Measurements from ENCODE around the gene MAJIN. TPM values are rescaled to one million over a fixed set of nuclear protein-coding genes. Genes with fewer than 3 reads are reported as not detected.

Gene MAJIN
- total RNA-seq, 1 experiment from 2014 or later, result not detected

DNA sequence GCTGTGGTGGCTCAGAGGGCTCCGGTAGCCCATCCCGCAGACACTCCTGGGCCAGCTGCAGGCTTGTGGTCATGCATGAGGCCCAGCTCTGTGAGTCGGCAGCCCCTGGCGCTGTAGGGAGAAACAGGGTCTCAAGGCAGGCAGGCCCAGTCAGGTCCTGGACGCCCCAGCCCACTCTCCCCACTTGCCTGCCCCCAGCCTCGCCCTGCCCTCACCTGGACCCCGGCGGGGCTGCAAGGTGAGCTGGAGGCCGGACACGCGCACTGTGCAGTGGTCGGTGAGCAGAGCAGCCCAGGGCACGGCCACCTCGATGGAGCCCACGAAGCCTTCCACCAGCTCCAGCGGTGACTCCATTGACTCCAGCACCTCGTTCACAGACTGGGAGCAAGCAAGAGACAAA lies 57.8 kb downstream of the MAJIN start:
- DNase-seq (ENCODE audit: low read depth), result no peak

DNA sequence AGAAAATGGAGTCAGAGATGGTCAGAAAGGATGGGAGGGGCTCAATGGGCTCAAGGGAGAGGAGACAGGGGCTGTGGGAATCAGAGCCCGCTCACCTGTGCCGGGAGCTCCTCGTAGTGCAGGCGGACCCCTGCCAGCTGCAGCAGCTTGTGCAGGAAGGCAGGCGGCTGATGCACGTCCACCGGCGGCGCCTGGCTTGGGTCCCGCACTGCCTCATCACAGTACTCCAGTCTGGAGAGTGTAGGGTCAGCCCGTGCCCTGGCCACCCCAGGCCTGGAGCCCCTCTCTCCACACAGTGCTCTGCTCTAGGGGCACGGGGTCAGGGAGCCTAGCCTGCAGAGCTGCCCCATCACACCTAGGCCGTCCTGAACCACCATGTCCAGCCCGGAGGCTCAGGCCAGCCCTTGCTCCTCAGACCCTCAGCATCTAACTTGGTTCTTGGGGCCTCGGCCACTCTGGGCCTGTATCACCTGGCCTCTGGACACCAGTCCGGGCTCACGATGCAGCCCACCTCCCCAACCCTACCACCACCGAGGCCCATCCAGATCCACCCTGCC lies 58.7 kb downstream of the MAJIN start:
- DNase-seq (ENCODE audit: low read depth), result no peak

- DNase-seq (ENCODE audit: low read depth), result no peak
Observed at GRCh38 chr11:64911689-64912088, 60.2 kb downstream of the MAJIN start.

GRCh38 chr11:64911142-64911541 lies 60.8 kb downstream of the MAJIN start:
- no peak for DNase-seq (ENCODE audit: low read depth)

DNA sequence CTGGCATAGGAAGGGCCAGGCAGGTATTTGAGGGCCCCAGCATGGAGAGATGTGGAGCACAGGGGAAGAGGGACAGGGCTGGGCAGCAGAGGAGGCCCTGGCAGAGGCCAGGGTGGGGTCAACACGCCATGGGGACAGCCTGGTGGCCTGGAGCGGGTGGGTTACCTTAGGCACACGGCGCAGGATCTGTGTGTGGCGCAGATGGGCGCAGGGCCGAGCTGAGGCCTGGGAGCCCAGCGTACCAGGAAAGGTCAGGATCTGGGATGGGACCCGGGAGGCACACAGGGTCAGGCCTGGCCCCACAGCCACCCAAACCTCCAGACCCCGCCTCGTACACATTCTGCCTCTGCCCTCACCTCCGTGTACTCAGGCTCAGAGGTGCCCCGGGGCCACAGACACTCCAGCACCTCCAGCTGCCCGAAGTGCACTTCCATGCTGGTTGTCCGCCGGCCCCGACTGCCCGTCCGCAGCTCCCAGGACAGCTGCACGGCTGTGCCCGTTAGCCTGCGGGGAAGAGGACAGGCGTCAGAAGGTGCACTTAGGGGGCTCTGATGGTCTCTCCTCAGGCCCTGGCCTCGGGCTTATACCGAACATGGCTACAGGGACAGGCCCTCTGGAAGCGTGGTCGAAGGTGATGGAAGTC lies 61.3 kb downstream of the MAJIN start:
- DNase-seq (ENCODE audit: low read depth), result no peak

DNA sequence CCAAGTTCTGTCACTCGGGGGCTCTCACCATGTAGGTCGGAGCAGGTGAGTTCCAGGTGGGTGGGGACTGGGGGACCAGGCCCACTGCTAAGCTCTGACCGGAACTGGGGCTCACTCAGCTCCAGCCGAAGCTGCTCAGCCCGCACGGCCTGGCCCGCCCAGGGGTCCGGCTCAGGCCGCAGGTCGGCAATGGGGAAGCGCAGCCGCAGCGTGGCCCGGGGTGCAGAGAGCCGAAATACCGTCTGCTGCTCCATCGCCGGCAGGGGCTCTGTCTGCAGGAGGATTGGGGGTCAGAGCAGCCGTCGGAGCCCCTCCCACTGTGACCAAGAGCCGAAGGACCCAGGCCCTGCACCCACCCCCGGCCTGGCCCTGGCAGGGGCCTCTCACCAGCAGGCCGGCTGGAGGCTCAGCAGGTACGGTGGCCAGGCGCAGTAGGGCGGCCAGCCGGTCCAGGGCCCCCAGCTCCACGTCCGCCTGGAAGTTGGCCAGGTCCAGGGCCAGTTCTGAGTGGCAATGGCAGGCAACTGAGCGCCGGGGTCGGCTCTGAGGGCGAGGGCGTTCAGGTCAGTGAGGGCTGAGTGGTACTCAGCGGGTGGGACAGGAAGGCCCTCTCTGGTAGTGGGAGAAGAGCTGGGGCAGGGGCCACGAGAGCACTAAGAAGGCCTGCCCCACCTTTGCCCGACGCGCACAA lies 62.1 kb downstream of the MAJIN start:
- no peak for DNase-seq (ENCODE audit: low read depth)

- no peak for DNase-seq (ENCODE audit: low read depth)
Observed at GRCh38 chr11:64908766-64909165, 63.1 kb downstream of the MAJIN start.

DNA sequence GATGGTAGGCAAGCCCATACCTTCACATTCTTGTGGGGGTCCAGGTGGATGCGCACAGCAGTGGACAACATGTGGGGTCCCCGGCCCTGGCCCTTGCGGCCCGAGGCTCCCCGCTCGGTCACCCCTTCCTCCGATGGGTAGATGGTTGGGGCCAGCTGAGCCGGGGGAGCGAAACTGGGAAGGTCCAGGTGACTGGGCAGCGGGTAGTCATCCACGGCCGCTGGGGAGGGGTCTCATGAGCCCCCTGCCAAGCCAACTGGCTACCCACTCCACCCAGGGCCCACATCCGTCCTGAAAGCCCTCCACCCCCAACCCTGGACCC lies 65.6 kb downstream of the MAJIN start:
- no peak for DNase-seq (ENCODE audit: low read depth)

GRCh38 chr11:64905516-64906313 lies 66.2 kb downstream of the MAJIN start:
- DNase-seq (ENCODE audit: low read depth), result no peak

DNA sequence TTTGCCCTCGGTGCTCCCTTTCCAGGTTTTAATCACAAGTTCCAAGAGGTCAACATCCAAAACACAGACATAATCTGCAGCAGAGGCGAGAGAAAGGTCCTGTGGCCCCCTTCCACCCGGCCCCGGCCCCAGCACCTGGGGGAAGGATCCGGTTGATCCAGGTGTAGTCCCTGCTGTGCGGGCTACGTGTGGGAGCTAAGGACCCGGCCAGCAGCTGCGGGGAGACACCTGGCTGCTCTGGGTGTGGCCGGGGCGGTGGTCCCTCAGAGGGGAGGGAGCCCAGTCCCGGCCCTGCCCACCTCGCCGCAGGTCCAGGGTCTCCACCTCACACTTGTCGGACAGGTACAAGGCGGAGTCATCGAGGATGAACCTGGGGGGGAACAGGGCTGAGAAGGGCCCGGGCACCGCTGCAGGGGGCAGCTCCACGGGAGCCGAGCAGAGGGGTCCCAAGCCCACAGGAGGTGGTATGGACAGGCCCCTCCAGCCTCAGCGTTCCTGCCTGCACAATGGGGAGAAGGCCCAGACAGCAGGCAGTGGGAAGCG lies 68.5 kb downstream of the MAJIN start:
- no peak for DNase-seq (ENCODE audit: low read depth)

- DNase-seq (ENCODE audit: low read depth), result no peak
Observed at GRCh38 chr11:64902102-64902900, 69.6 kb downstream of the MAJIN start.

GRCh38 chr11:64900774-64901173 lies 71.1 kb downstream of the MAJIN start:
- DNase-seq (ENCODE audit: low read depth), result no peak

DNA sequence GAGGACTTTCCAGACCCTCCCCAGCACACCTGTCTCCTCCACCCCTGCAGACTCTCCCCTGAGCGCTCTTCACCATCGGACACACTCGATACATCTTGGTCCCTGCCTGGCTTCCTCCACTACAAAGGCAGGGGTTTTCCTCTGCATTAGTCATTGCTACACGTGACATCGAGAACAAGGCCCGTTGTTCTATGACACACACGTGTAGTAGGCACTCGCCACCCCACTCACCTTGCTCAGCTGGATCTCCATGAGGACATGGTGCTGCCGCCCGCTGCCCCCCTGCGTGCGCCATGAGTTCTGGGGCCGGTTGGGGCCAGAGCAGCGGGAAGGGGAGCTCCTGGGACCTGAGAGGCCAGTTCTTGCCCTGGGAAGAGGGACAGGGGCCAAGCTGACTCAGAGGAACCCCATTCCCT lies 71.6 kb downstream of the MAJIN start:
- DNase-seq (ENCODE audit: low read depth), result peak; percentile 91

GRCh38 chr11:64898541-64898940 lies 73.4 kb downstream of the MAJIN start:
- no peak for DNase-seq (ENCODE audit: low read depth)

GRCh38 chr11:64898076-64898445 lies 73.8 kb downstream of the MAJIN start:
- DNase-seq (ENCODE audit: low read depth), result no peak

- no peak for DNase-seq (ENCODE audit: low read depth)
Observed at GRCh38 chr11:64897381-64898075, 74.4 kb downstream of the MAJIN start.

GRCh38 chr11:64896448-64897022 lies 75.4 kb downstream of the MAJIN start:
- DNase-seq (ENCODE audit: low read depth), result no peak

GRCh38 chr11:64894812-64895452 lies 77.0 kb downstream of the MAJIN start:
- no peak for DNase-seq (ENCODE audit: low read depth)

DNA sequence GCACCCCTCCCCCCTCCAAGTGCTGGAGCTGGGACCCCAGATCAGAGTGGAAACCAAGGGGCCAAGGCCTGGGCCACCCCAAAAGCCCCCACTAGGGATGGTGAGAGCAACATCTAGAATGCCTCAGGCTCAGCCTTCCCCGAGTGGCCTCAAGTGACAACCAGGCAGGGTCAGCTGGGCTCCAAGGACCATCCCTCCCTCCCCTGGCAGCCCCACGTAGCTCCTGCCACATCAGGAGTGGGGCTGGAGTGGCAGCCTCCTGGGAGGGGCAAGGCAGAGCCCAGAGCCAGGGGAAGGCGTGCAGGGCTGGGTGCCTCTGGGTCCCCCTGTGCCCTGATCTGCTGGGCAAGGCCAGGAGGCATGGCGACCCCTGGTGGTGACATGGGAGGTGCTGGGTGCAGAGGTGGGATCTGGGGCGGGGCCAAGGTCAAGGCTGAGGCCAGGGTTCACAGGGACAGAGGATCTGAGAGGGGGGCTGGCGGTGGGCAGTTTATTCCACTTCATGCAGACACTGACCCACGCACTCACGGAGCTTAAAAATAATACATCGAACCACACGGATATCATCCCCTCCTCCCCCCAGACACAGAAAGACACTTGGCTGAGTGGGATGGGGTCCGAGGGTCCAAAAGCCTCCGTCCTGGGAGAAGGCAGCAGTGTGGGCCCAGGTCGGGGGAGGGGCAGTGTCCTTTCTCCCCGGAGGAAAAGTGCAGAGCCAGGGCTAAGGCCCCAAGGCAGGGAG lies 77.7 kb downstream of the MAJIN start:
- DNase-seq (ENCODE audit: low read depth), result peak; percentile 52

Data from HT1080 (cell line).